HL-60 (cell line): ENCODE results near the gene DTL.

ENCODE experiments used
- CTCF ChIP-seq: IDR thresholded peaks from one replicate; pipeline ENCODE4 v1.5.1; 2011; ENCODE audit warnings: low read length, control low read depth, inconsistent platforms; ENCODE audit not compliant: insufficient read depth
- POLR2AphosphoS5 ChIP-seq: IDR thresholded peaks from 2 replicates; pipeline ENCODE4 v1.6.1; 2012; ENCODE audit warnings: low read depth
- REST ChIP-seq: IDR thresholded peaks from 2 replicates; pipeline ENCODE4 v1.6.1; 2012; ENCODE audit warnings: low read depth; ENCODE audit not compliant: insufficient replicate concordance
- SPI1 ChIP-seq: IDR thresholded peaks from 2 replicates; pipeline ENCODE4 v1.6.1; 2012; ENCODE audit warnings: low read depth, mild to moderate bottlenecking, borderline replicate concordance

- no peak for TF ChIP-seq CTCF
- TF ChIP-seq POLR2AphosphoS5: no peak
- TF ChIP-seq REST: no peak
- TF ChIP-seq SPI1: no peak
Measured at GRCh38 chr1:212040629-212041412, 5.3 kb downstream of the DTL start.
